SK-N-SH (cell line): Measurements from ENCODE around the gene CCDC194. TPM values are rescaled to one million over a fixed set of nuclear protein-coding genes. Genes with fewer than 3 reads are reported as not detected.

Experiments
- CTCF ChIA-PET: fragments of 300-600, 350-600 bp; formaldehyde crosslinking; extraction: SDS; loops from one replicate; lab custom pipeline; 2021; lab: Yijun Ruan, JAX
- POLR2A ChIA-PET: fragments of 350-600 bp; sonication (Branson Sonifier 250); formaldehyde crosslinking; extraction: SDS; loops from one replicate; lab custom pipeline; 2020; ENCODE audit warnings: antibody characterized with exemption, inconsistent platforms; lab: Yijun Ruan, JAX
- DNase-seq: peaks from one replicate; pipeline ENCODE4 v3.0.0; 2012
- H2AFZ ChIP-seq: fragments of 200-600 bp; sonication (generic); 2 replicates; pipeline ENCODE4 v1.8.1; 2016; ENCODE audit warnings: antibody characterized with exemption, mild to moderate bottlenecking, low read depth
- H3F3A ChIP-seq: fragments of 200-600 bp; sonication (generic); replicated peaks from 2 replicates; pipeline ENCODE3; 2016; ENCODE audit warnings: antibody characterized with exemption, mild to moderate bottlenecking; ENCODE audit not compliant: insufficient read depth
- H3K27ac ChIP-seq, 2 experiments: fragments of 200-500 bp in 1 of 2; fragments of 200-600 bp in 1 of 2; sonication (Bioruptor generic) in 1 of 2; sonication (generic), shearing (Covaris generic) in 1 of 2; 2 replicates each; pipeline versions ENCODE4 v1.5.1 to v1.6.1; 2014 to 2016; ENCODE audit warnings: low read depth in 2 of 2, inconsistent platforms in 1 of 2, low read length in 1 of 2, mild to moderate bottlenecking in 1 of 2, mixed read lengths in 1 of 2
- H3K27me3 ChIP-seq: fragments of 200-600 bp; sonication (generic), shearing (Covaris generic); 2 replicates; pipeline ENCODE4 v1.6.1; 2016; ENCODE audit warnings: mixed run types; ENCODE audit not compliant: insufficient read depth
- H3K36me3 ChIP-seq, 2 experiments: fragments of 200-500 bp in 1 of 2; fragments of 200-600 bp in 1 of 2; sonication (Bioruptor generic) in 1 of 2; sonication (generic) in 1 of 2; replicated peaks in 1 of 2; 2 replicates each; pipeline versions ENCODE3 to v1.5.1; 2014 to 2016; ENCODE audit warnings: low read length in 1 of 2, mild to moderate bottlenecking in 1 of 2; ENCODE audit not compliant: insufficient read depth in 2 of 2, control insufficient read depth in 1 of 2
- H3K4me1 ChIP-seq, 2 experiments: fragments of 200-500 bp in 1 of 2; fragments of 200-600 bp in 1 of 2; sonication (Bioruptor generic) in 1 of 2; sonication (generic), shearing (Covaris generic) in 1 of 2; 2 replicates each; pipeline versions ENCODE4 v1.5.1 to v1.6.1; 2014 to 2016; ENCODE audit warnings: low read depth in 1 of 2, low read length in 1 of 2, mixed run types in 1 of 2; ENCODE audit not compliant: insufficient read depth in 2 of 2, control insufficient read depth in 1 of 2
- H3K4me2 ChIP-seq: fragments of 200-600 bp; sonication (generic), shearing (Covaris generic); 2 replicates; pipeline ENCODE4 v1.6.1; 2017; ENCODE audit warnings: mixed run types
- H3K4me3 ChIP-seq, 2 experiments: fragments of 200-500 bp in 1 of 2; fragments of 200-600 bp in 1 of 2; sonication (Bioruptor generic) in 1 of 2; sonication (generic), shearing (Covaris generic) in 1 of 2; 2 replicates each; pipeline versions ENCODE4 v1.5.1 to v1.8.1; 2014 to 2016; ENCODE audit warnings: low read depth in 2 of 2, inconsistent platforms in 1 of 2, low read length in 1 of 2, mild to moderate bottlenecking in 1 of 2, mixed read lengths in 1 of 2, moderate library complexity in 1 of 2
- H3K79me2 ChIP-seq: fragments of 200-600 bp; sonication (generic); 2 replicates; pipeline ENCODE4 v1.8.1; 2017; ENCODE audit warnings: mild to moderate bottlenecking; ENCODE audit not compliant: insufficient read depth
- H3K9ac ChIP-seq: fragments of 200-600 bp; sonication (generic); 2 replicates; pipeline ENCODE4 v1.6.1; 2017; ENCODE audit warnings: mixed run types
- H3K9me2 ChIP-seq: fragments of 200-600 bp; sonication (generic); 2 replicates; pipeline ENCODE4 v1.6.1; 2017; ENCODE audit warnings: mixed run types
- H3K9me3 ChIP-seq: fragments of 200-600 bp; sonication (generic); 2 replicates; pipeline ENCODE4 v1.6.1; 2017; ENCODE audit warnings: mixed run types, mild to moderate bottlenecking, moderate library complexity
- H4K20me1 ChIP-seq: fragments of 200-600 bp; sonication (generic); 2 replicates; pipeline ENCODE4 v1.6.1; 2017; ENCODE audit warnings: mild to moderate bottlenecking, mixed run types; ENCODE audit not compliant: insufficient read depth
- FOSL2 ChIP-seq: IDR thresholded peaks from 2 replicates; pipeline ENCODE4 v1.4.0; 2012; ENCODE audit warnings: low read depth, mild to moderate bottlenecking, moderate library complexity, borderline replicate concordance
- FOXM1 ChIP-seq: IDR thresholded peaks from 2 replicates; pipeline ENCODE4 v1.4.0; 2012; ENCODE audit warnings: low read depth, mild to moderate bottlenecking
- GABPA ChIP-seq: IDR thresholded peaks from 2 replicates; pipeline ENCODE4 v1.4.0; 2012; ENCODE audit warnings: low read depth, mild to moderate bottlenecking
- JUND ChIP-seq: IDR thresholded peaks from 2 replicates; pipeline ENCODE4 v1.4.0; 2012
- RAD21 ChIP-seq: IDR thresholded peaks from 2 replicates; pipeline ENCODE4 v1.6.1; 2012; ENCODE audit warnings: mild to moderate bottlenecking, low read length
- RFX5 ChIP-seq: IDR thresholded peaks from 2 replicates; pipeline ENCODE4 v1.6.1; 2012; ENCODE audit warnings: mild to moderate bottlenecking, improper control_type of control experiment, low read length
- WGBS: methylation state at CpG from one replicate; pipeline ENCODE4 v1.1.6; 2017; ENCODE audit warnings: low lambda C conversion rate; 5-methylcytosine and 5-hydroxymethylcytosine counted together
- polyA plus RNA-seq, 3 experiments: library from polyadenylated mRNA; depleted of rRNA; stranded (reverse); fragments of >200 nt; gene quantifications; 2 replicates each; pipeline ENCODE4 v1.2.3, GENCODE V29; 2012
- TF ChIP-seq, protein P1 (sequence below): fragments of 150-350 bp; IDR thresholded peaks from 2 replicates; pipeline ENCODE4 v1.6.1; 2016; ENCODE audit warnings: mild to moderate bottlenecking, low read depth, low read length
- TF ChIP-seq, protein P2 (sequence below): IDR thresholded peaks from 2 replicates; pipeline ENCODE4 v1.6.1; 2012; ENCODE audit warnings: mild to moderate bottlenecking, low read depth, low read length, moderate library complexity
- TF ChIP-seq, protein P3 (sequence below): fragments of 200-600 bp; sonication (generic); IDR thresholded peaks from 2 replicates; pipeline ENCODE4 v1.6.1; 2017; ENCODE audit warnings: antibody characterized with exemption, mild to moderate bottlenecking, moderate library complexity
- TF ChIP-seq, protein P4 (sequence below): IDR thresholded peaks from 2 replicates; pipeline ENCODE4 v1.4.0; 2012; ENCODE audit warnings: low read depth, borderline replicate concordance
- TF ChIP-seq, protein P5 (sequence below): IDR thresholded peaks from 2 replicates; pipeline ENCODE4 v1.4.0; 2012; ENCODE audit warnings: low read depth

The CCDC194 gene
- polyA plus RNA-seq, 1 of the 3 experiments (the other 2 are of a cell fraction), result not detected

DNA sequence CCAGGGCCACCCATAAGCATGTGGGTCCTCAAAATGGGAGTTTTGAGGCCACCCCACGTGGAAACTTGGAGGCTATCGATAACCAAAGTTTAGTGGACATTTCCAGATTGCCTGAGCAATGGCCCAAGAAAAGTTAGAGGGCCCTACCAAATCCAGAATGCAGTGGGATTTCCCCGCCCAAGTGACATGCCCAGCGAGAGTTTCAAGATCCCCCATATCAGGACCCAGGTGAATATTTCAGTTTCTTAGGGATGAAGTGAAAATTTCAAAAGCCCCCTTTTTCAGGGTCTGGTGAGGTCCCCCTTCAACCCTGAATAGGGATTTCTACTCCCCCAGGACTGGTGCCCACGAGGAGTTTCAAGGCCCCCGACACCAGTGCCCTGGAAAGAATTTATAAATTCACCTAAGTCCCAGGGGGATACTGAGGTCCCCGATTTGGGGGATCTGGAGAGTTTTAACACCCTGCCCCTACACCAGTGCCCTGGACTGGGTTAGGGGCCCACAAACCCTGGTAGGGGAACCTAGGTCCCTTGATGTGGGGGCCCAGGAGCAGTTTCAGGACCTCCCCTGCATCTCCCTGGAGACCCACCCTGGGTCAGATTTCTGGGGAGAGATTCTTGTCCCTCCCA lies 10.7 kb upstream of the CCDC194 start:
- WGBS, result 90% methylated on average over 7 of the region's 7 CpGs
- H3K9me3 ChIP-seq, result no peaks in the 10 kb centered on the region
- ChIA-PET CTCF (interaction anchor here (0.7 to 1.5 kb wide), 3 partner anchors 10 to 19 kb away, joined by 3 to 8 read pairs (median 4); no protein-coding TSS in a partner anchor), POLR2A (no interaction called here)
- no peaks in the 10 kb centered on the region for H4K20me1 ChIP-seq
- TF ChIP-seq, protein P1, sequence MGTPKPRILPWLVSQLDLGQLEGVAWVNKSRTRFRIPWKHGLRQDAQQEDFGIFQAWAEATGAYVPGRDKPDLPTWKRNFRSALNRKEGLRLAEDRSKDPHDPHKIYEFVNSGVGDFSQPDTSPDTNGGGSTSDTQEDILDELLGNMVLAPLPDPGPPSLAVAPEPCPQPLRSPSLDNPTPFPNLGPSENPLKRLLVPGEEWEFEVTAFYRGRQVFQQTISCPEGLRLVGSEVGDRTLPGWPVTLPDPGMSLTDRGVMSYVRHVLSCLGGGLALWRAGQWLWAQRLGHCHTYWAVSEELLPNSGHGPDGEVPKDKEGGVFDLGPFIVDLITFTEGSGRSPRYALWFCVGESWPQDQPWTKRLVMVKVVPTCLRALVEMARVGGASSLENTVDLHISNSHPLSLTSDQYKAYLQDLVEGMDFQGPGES, result no peak
- TF ChIP-seq, protein P2, sequence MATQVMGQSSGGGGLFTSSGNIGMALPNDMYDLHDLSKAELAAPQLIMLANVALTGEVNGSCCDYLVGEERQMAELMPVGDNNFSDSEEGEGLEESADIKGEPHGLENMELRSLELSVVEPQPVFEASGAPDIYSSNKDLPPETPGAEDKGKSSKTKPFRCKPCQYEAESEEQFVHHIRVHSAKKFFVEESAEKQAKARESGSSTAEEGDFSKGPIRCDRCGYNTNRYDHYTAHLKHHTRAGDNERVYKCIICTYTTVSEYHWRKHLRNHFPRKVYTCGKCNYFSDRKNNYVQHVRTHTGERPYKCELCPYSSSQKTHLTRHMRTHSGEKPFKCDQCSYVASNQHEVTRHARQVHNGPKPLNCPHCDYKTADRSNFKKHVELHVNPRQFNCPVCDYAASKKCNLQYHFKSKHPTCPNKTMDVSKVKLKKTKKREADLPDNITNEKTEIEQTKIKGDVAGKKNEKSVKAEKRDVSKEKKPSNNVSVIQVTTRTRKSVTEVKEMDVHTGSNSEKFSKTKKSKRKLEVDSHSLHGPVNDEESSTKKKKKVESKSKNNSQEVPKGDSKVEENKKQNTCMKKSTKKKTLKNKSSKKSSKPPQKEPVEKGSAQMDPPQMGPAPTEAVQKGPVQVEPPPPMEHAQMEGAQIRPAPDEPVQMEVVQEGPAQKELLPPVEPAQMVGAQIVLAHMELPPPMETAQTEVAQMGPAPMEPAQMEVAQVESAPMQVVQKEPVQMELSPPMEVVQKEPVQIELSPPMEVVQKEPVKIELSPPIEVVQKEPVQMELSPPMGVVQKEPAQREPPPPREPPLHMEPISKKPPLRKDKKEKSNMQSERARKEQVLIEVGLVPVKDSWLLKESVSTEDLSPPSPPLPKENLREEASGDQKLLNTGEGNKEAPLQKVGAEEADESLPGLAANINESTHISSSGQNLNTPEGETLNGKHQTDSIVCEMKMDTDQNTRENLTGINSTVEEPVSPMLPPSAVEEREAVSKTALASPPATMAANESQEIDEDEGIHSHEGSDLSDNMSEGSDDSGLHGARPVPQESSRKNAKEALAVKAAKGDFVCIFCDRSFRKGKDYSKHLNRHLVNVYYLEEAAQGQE, result no peak
- no peak for TF ChIP-seq RFX5
- TF ChIP-seq GABPA, result no peak
- TF ChIP-seq, protein P3, sequence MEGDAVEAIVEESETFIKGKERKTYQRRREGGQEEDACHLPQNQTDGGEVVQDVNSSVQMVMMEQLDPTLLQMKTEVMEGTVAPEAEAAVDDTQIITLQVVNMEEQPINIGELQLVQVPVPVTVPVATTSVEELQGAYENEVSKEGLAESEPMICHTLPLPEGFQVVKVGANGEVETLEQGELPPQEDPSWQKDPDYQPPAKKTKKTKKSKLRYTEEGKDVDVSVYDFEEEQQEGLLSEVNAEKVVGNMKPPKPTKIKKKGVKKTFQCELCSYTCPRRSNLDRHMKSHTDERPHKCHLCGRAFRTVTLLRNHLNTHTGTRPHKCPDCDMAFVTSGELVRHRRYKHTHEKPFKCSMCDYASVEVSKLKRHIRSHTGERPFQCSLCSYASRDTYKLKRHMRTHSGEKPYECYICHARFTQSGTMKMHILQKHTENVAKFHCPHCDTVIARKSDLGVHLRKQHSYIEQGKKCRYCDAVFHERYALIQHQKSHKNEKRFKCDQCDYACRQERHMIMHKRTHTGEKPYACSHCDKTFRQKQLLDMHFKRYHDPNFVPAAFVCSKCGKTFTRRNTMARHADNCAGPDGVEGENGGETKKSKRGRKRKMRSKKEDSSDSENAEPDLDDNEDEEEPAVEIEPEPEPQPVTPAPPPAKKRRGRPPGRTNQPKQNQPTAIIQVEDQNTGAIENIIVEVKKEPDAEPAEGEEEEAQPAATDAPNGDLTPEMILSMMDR, result no peak
- H3F3A ChIP-seq, result no peaks in the 10 kb centered on the region
- no peaks in the 10 kb centered on the region for H3K9me2 ChIP-seq
- peak overlapping the region in 1 of 2 experiments; percentile 47; a peak in 1 of 4 replicates for H3K27ac ChIP-seq
- peaks cover 0 to 23% of the 10 kb centered on the region in 2 experiments; a peak in 1 of 4 replicates for H3K4me1 ChIP-seq
- H3K36me3 ChIP-seq, result no peaks in the 10 kb centered on the region
- DNase-seq, result peak; percentile 16
- no peaks in the 10 kb centered on the region for H3K79me2 ChIP-seq
- no peak overlapping the region for H3K4me2 ChIP-seq
- no peaks in the 10 kb centered on the region for H3K27me3 ChIP-seq
- no peak overlapping the region for H3K9ac ChIP-seq
- no peak overlapping the region for H2AFZ ChIP-seq
- H3K4me3 ChIP-seq, result no peak overlapping the region; a peak in 1 of 4 replicates

DNA sequence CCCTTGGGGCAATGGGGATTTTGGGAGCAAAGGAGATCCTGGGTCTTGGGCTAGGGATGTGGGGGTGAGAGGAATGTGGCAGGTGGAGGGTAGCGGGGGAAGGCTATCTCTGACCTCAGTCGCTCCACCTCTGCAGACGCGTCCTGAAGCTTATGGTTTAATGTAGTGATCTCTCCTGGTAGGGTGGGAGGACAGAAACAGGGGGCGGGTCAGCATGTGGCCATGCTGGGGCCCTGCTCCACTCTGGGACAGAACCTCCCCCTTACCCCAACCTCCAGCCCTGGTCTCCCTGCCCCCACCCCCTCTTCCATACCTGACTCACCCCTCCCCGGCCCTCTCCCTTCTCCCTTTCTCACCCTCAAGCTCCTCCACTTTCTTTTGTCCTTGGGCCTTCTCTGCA lies 10.0 kb upstream of the CCDC194 start:
- Histone ChIP-seq H3K4me1 (peaks cover 0 to 23% of the 10 kb centered on the region in 2 experiments; a peak in 1 of 4 replicates), H4K20me1 (no peaks in the 10 kb centered on the region), H3K79me2 (no peaks in the 10 kb centered on the region), H3K9me2 (no peaks in the 10 kb centered on the region), H3K4me3 (no peak overlapping the region), H3K9ac (no peak overlapping the region), H3K27me3 (no peaks in the 10 kb centered on the region), H3K9me3 (no peaks in the 10 kb centered on the region), H3K27ac (no peak overlapping the region), H2AFZ (no peak overlapping the region), H3K36me3 (no peaks in the 10 kb centered on the region), H3K4me2 (no peak overlapping the region), H3F3A (no peaks in the 10 kb centered on the region)
- ChIA-PET CTCF (interaction anchor here (0.6 to 1.7 kb wide), 4 partner anchors 10 to 58 kb away, joined by 3 to 8 read pairs (median 3); partner anchors contain the start of gene MVB12A), POLR2A (interaction anchor here (1.2 kb wide), 1 partner anchor 13 kb away, joined by 4 read pairs; no protein-coding TSS in a partner anchor)
- WGBS, result 98% methylated on average over 6 of the region's 6 CpGs
- no peak for DNase-seq
- TF ChIP-seq, protein P4, sequence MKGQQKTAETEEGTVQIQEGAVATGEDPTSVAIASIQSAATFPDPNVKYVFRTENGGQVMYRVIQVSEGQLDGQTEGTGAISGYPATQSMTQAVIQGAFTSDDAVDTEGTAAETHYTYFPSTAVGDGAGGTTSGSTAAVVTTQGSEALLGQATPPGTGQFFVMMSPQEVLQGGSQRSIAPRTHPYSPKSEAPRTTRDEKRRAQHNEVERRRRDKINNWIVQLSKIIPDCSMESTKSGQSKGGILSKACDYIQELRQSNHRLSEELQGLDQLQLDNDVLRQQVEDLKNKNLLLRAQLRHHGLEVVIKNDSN, result no peak
- TF ChIP-seq RAD21 (no peak), FOXM1 (no peak), JUND (no peak), FOSL2 (no peak)
- TF ChIP-seq, protein P5, sequence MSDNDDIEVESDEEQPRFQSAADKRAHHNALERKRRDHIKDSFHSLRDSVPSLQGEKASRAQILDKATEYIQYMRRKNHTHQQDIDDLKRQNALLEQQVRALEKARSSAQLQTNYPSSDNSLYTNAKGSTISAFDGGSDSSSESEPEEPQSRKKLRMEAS, result no peak
- TF ChIP-seq, protein P1, result no peak
- TF ChIP-seq, protein P2, result no peak
